ENCODE data around the gene ADAM11. TPM values are rescaled to one million over a fixed set of nuclear protein-coding genes. Genes with fewer than 3 reads are reported as not detected.

Gene ADAM11
- total and polyA plus RNA-seq, 2 of the 13 experiments (the other 11 are each of a cell fraction or from before 2014, with no cell fraction given): 0.38 to 0.91 TPM

DNA sequence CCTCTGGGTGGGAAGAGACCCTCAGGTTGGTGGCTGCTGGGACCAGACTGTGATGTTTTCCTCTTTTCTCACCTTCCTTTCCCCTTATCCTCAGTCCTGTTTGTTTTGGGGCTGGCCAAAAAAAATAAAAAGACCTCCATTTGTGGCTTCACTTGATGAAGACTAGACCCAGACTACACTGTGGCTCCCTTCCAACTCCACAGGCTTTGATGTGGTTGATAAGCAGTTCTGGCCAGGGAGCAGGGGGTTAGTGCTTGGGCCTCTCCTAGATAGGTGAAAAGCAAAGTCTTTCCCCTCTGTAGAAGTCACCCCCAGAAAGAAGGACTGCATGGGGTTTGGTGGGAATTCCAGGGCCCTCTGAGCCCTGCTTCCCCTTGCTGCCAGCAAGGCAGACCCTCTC lies 11.2 kb upstream of the ADAM11 start:
- H3K36me3 ChIP-seq (replicated peaks in 1 of 2; ENCODE audit: control insufficient read depth in 1 of 2, insufficient read depth in 2 of 2, low read length in 2 of 2): peaks cover 11 to 27% of the 10 kb centered on the region in 2 experiments; a peak in 4 of 5 replicates
- FAIRE-seq (no peak), DNase-seq (ENCODE audit: low spot score) (no peak), ATAC-seq (no peak)
- BruUV-seq (replicated peaks): no TSS peak
- H3K9me3 ChIP-seq (ENCODE audit: low read length): no peaks in the 10 kb centered on the region
- intact Hi-C loops (cut with micrococcal nuclease; ENCODE audit: unreplicated experiment) (no loop called here), in situ Hi-C loops (cut with HindIII; ENCODE audit: extremely low pct_ligation_motif_present, low pct_unique_long_range_greater_than_20kb) (no loop called here)
- peaks cover under 1% of the 10 kb centered on the region for H3K4me1 ChIP-seq (ENCODE audit: insufficient read depth, low read length)
- no peak overlapping the region for H3K27ac ChIP-seq (ENCODE audit: extremely low read length, insufficient read depth, low read length)
- POLR2A ChIA-PET: no interaction called here
- CTCF ChIA-PET (ENCODE audit: low intra/inter-chr PET ratio, low total read pairs): no interaction called here
- no peaks in the 10 kb centered on the region for H3K79me2 ChIP-seq (ENCODE audit: insufficient read depth, low read length)
- no peak overlapping the region for H3K4me2 ChIP-seq (ENCODE audit: low read depth, low read length)
- no peaks in the 10 kb centered on the region for H3K27me3 ChIP-seq (ENCODE audit: control insufficient read depth in 1 of 2, insufficient read depth in 2 of 2, low read length in 2 of 2)
- no peak overlapping the region for H2AFZ ChIP-seq (ENCODE audit: low read length)
- no peaks in the 10 kb centered on the region for H4K20me1 ChIP-seq (ENCODE audit: insufficient read depth, low read length)
- no peak overlapping the region for H3K9ac ChIP-seq (ENCODE audit: insufficient read depth, low read depth, low read length)
- H3K4me3 ChIP-seq (replicated peaks in 1 of 3; ENCODE audit: insufficient read depth in 1 of 3, low read depth in 2 of 3, low read length in 3 of 3): no peak overlapping the region
- TF ChIP-seq ZNF772 (CRISPR knock-in tag; IDR thresholded peaks at IDR 0.05) (no peak), ZBTB7A (CRISPR knock-in tag; IDR thresholded peaks at IDR 0.05) (no peak), ZNF496 (CRISPR knock-in tag; IDR thresholded peaks at IDR 0.05; ENCODE audit: insufficient replicate concordance) (no peak), HOXA7 (CRISPR knock-in tag; IDR thresholded peaks at IDR 0.05) (no peak), UBTF (CRISPR knock-in tag; IDR thresholded peaks at IDR 0.05) (no peak), SIX4 (CRISPR knock-in tag; IDR thresholded peaks at IDR 0.05) (no peak), ZNF224 (CRISPR knock-in tag; IDR thresholded peaks at IDR 0.05) (no peak), STAG1 (CRISPR knock-in tag; IDR thresholded peaks at IDR 0.05) (no peak), ELF3 (CRISPR knock-in tag; IDR thresholded peaks at IDR 0.05) (no peak), MEF2D (CRISPR knock-in tag; IDR thresholded peaks at IDR 0.05) (no peak), HOXA3 (CRISPR knock-in tag; IDR thresholded peaks at IDR 0.05) (no peak)
- TF ChIP-seq, protein P1, sequence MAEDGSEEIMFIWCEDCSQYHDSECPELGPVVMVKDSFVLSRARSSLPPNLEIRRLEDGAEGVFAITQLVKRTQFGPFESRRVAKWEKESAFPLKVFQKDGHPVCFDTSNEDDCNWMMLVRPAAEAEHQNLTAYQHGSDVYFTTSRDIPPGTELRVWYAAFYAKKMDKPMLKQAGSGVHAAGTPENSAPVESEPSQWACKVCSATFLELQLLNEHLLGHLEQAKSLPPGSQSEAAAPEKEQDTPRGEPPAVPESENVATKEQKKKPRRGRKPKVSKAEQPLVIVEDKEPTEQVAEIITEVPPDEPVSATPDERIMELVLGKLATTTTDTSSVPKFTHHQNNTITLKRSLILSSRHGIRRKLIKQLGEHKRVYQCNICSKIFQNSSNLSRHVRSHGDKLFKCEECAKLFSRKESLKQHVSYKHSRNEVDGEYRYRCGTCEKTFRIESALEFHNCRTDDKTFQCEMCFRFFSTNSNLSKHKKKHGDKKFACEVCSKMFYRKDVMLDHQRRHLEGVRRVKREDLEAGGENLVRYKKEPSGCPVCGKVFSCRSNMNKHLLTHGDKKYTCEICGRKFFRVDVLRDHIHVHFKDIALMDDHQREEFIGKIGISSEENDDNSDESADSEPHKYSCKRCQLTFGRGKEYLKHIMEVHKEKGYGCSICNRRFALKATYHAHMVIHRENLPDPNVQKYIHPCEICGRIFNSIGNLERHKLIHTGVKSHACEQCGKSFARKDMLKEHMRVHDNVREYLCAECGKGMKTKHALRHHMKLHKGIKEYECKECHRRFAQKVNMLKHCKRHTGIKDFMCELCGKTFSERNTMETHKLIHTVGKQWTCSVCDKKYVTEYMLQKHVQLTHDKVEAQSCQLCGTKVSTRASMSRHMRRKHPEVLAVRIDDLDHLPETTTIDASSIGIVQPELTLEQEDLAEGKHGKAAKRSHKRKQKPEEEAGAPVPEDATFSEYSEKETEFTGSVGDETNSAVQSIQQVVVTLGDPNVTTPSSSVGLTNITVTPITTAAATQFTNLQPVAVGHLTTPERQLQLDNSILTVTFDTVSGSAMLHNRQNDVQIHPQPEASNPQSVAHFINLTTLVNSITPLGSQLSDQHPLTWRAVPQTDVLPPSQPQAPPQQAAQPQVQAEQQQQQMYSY (CRISPR knock-in tag; IDR thresholded peaks at IDR 0.05): no peak
- TF ChIP-seq, protein P2, sequence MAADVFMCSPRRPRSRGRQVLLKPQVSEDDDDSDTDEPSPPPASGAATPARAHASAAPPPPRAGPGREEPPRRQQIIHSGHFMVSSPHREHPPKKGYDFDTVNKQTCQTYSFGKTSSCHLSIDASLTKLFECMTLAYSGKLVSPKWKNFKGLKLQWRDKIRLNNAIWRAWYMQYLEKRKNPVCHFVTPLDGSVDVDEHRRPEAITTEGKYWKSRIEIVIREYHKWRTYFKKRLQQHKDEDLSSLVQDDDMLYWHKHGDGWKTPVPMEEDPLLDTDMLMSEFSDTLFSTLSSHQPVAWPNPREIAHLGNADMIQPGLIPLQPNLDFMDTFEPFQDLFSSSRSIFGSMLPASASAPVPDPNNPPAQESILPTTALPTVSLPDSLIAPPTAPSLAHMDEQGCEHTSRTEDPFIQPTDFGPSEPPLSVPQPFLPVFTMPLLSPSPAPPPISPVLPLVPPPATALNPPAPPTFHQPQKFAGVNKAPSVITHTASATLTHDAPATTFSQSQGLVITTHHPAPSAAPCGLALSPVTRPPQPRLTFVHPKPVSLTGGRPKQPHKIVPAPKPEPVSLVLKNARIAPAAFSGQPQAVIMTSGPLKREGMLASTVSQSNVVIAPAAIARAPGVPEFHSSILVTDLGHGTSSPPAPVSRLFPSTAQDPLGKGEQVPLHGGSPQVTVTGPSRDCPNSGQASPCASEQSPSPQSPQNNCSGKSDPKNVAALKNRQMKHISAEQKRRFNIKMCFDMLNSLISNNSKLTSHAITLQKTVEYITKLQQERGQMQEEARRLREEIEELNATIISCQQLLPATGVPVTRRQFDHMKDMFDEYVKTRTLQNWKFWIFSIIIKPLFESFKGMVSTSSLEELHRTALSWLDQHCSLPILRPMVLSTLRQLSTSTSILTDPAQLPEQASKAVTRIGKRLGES (CRISPR knock-in tag; IDR thresholded peaks at IDR 0.05; ENCODE audit: borderline replicate concordance): no peak
